ENCODE data around the gene C1orf210. TPM values are rescaled to one million over a fixed set of nuclear protein-coding genes. Genes with fewer than 3 reads are reported as not detected.

Gene C1orf210
- total and polyA plus RNA-seq, 2 donors (not counting 1 experiment from before 2014, with no cell fraction given), result not detected

GRCh38 chr1:43232074-43232473 is 53.3 kb downstream of the C1orf210 start:
- intact Hi-C loops (cut with micrococcal nuclease), result no loop called here
- H2AFZ ChIP-seq (ENCODE audit: insufficient read depth, low read depth, low read length, poor library complexity, severe bottlenecking), result no peak overlapping the region
- Mint-ChIP-seq H3K27me3 (peaks cover 4% of the 10 kb centered on the region), H3K27ac (no peak overlapping the region), H3K4me3 (no peak overlapping the region), H3K9me3 (ENCODE audit: insufficient read depth) (no peaks in the 10 kb centered on the region), H3K4me1 (peaks cover 3% of the 10 kb centered on the region)
- ATAC-seq (ENCODE audit: low read depth) (no peak), DNase-seq (no peak)
- no peaks in the 10 kb centered on the region for H3K9me3 ChIP-seq (ENCODE audit: control extremely low read depth in 1 of 3, control insufficient read depth in 2 of 3, insufficient read depth in 1 of 3, low read length in 2 of 3)
- peaks cover 1 to 2% of the 10 kb centered on the region in 2 donors for H3K4me1 ChIP-seq (ENCODE audit: control insufficient read depth in 2 of 2, insufficient read depth in 2 of 2, low read length in 2 of 2)
- no peak overlapping the region for H3K27ac ChIP-seq (ENCODE audit: low read length in 2 of 2)
- no peak overlapping the region for H3K9ac ChIP-seq (ENCODE audit: low read length)
- no peak for TF ChIP-seq CTCF (IDR thresholded peaks at IDR 0.05)
- TF ChIP-seq EZH2 (IDR thresholded peaks at IDR 0.05; ENCODE audit: borderline replicate concordance, insufficient read depth, low read depth, low read length, poor library complexity, severe bottlenecking), result no peak
- no peaks in the 10 kb centered on the region for H4K20me1 ChIP-seq (ENCODE audit: control insufficient read depth, insufficient read depth, low read length, poor library complexity, severe bottlenecking)
- no peak overlapping the region for H3K4me3 ChIP-seq (ENCODE audit: control extremely low read depth in 1 of 5, extremely low read depth in 1 of 5, insufficient read depth in 1 of 5, low read depth in 2 of 5, low read length in 4 of 5)
- no peaks in the 10 kb centered on the region for H3K27me3 ChIP-seq (replicated peaks in 1 of 4; ENCODE audit: control extremely low read depth in 1 of 4, control insufficient read depth in 3 of 4, insufficient read depth in 4 of 4, low read length in 3 of 4)
- WGBS (ENCODE audit: insufficient coverage), result 100% methylated on average over 1 of the region's 4 CpGs
- H3K36me3 ChIP-seq (replicated peaks in 1 of 2; ENCODE audit: control extremely low read depth in 1 of 2, control insufficient read depth in 1 of 2, extremely low read depth in 1 of 2, insufficient read depth in 2 of 2, low read length in 1 of 2), result no peaks in the 10 kb centered on the region
- POLR2A ChIA-PET, result no interaction called here
- CTCF ChIA-PET, result interaction anchor here (0.6 to 17.5 kb wide), 3 partner anchors 181 to 1862 kb away, joined by 3 to 332 read pairs (median 3); no protein-coding TSS in a partner anchor
- no peaks in the 10 kb centered on the region for H3K79me2 ChIP-seq (ENCODE audit: control insufficient read depth, insufficient read depth, low read length)
- no peak overlapping the region for H3K4me2 ChIP-seq (replicated peaks; ENCODE audit: low read depth, low read length, poor library complexity, severe bottlenecking)

Other genes with a start within 250 kb of the C1orf210 start
- gene EBNA1BP2, start 113.3 kb downstream of the C1orf210 start, total RNA-seq, result 25.9 and 27.4 TPM in 2 replicates
- 10.1 and 11.4 TPM in 2 replicates for gene EBNA1BP2, start 113.3 kb downstream of the C1orf210 start, polyA plus RNA-seq
- 0.15 and 0.44 TPM in 2 replicates for gene CFAP57, start 113.3 kb downstream of the C1orf210 start, total RNA-seq
- gene CFAP57, start 113.3 kb downstream of the C1orf210 start, polyA plus RNA-seq, result 0.07 and 0.16 TPM in 2 replicates
- gene TMEM125, start 15.6 kb downstream of the C1orf210 start, total RNA-seq, result not detected in 2 replicates
- 0.10 TPM in 1 of 2 replicates, not detected in the other for gene TMEM125, start 15.6 kb downstream of the C1orf210 start, polyA plus RNA-seq
- 0.10 TPM in 1 of 2 replicates, not detected in the other for gene TIE1, start 15.4 kb upstream of the C1orf210 start, total RNA-seq
- 0.04 TPM in 1 of 2 replicates, not detected in the other for gene TIE1, start 15.4 kb upstream of the C1orf210 start, polyA plus RNA-seq
- gene MPL, start 52.2 kb upstream of the C1orf210 start, total RNA-seq, result not detected in 2 replicates
- gene MPL, start 52.2 kb upstream of the C1orf210 start, polyA plus RNA-seq, result not detected in 2 replicates
- gene CDC20, start 73.4 kb upstream of the C1orf210 start, total RNA-seq, result 1.1 and 2.1 TPM in 2 replicates
- 1.5 and 2.0 TPM in 2 replicates for gene CDC20, start 73.4 kb upstream of the C1orf210 start, polyA plus RNA-seq
- 65.4 and 66.6 TPM in 2 replicates for gene ELOVL1, start 82.4 kb upstream of the C1orf210 start, total RNA-seq
- gene ELOVL1, start 82.4 kb upstream of the C1orf210 start, polyA plus RNA-seq, result 78.8 and 98.5 TPM in 2 replicates
- gene MED8, start 104.2 kb upstream of the C1orf210 start, total RNA-seq, result 30.0 and 31.8 TPM in 2 replicates
- 9.9 and 12.0 TPM in 2 replicates for gene MED8, start 104.2 kb upstream of the C1orf210 start, polyA plus RNA-seq
- gene SZT2, start 104.3 kb upstream of the C1orf210 start, total RNA-seq, result 193 and 197 TPM in 2 replicates
- gene SZT2, start 104.3 kb upstream of the C1orf210 start, polyA plus RNA-seq, result 34.5 and 41.4 TPM in 2 replicates
- 26.5 and 29.0 TPM in 2 replicates for gene HYI, start 168.3 kb upstream of the C1orf210 start, total RNA-seq
- gene HYI, start 168.3 kb upstream of the C1orf210 start, polyA plus RNA-seq, result 10.5 and 21.0 TPM in 2 replicates
- 0.07 and 0.22 TPM in 2 replicates for gene PTPRF, start 245.3 kb upstream of the C1orf210 start, total RNA-seq
- gene PTPRF, start 245.3 kb upstream of the C1orf210 start, polyA plus RNA-seq, result 0.12 and 0.13 TPM in 2 replicates